NCI-H748 (cell line): ENCODE measurements around the gene FAM149B1.
A peak's percentile ranks its signal among the peaks of the same experiment; 100 is the strongest.

Source experiments
- DNase-seq: peaks from one replicate; lab custom pipeline; 2025; ENCODE audit not compliant: unreplicated experiment; lab: John Stamatoyannopoulos, UW

The FAM149B1 gene

GRCh38 chr10:73172867-73173266 is 4.9 kb downstream of the FAM149B1 start:
- no peak for DNase-seq

- DNase-seq: no peak
Measured at GRCh38 chr10:73174148-73174925, 6.4 kb downstream of the FAM149B1 start.

- DNase-seq: no peak
Measured at GRCh38 chr10:73182568-73182967, 14.6 kb downstream of the FAM149B1 start.

- DNase-seq: no peak
Measured at GRCh38 chr10:73183667-73184281, 15.9 kb downstream of the FAM149B1 start.

- no peak for DNase-seq
Measured at GRCh38 chr10:73186266-73186665, 18.3 kb downstream of the FAM149B1 start.

- no peak for DNase-seq
Measured at GRCh38 chr10:73190188-73190587, 22.3 kb downstream of the FAM149B1 start.

- DNase-seq: no peak
Measured at GRCh38 chr10:73205081-73205480, 37.2 kb downstream of the FAM149B1 start.

- DNase-seq: no peak
Measured at GRCh38 chr10:73205890-73206289, 38.0 kb downstream of the FAM149B1 start.

- DNase-seq: no peak
Measured at GRCh38 chr10:73206385-73206784, 38.5 kb downstream of the FAM149B1 start.

GRCh38 chr10:73207883-73208282 is 40.0 kb downstream of the FAM149B1 start:
- DNase-seq: no peak

- no peak for DNase-seq
Measured at GRCh38 chr10:73209705-73210104, 41.8 kb downstream of the FAM149B1 start.

- DNase-seq: no peak
Measured at GRCh38 chr10:73210395-73211105, 42.6 kb downstream of the FAM149B1 start.

GRCh38 chr10:73211106-73211811 is 43.3 kb downstream of the FAM149B1 start:
- DNase-seq: no peak

GRCh38 chr10:73215749-73216148 is 47.8 kb downstream of the FAM149B1 start:
- no peak for DNase-seq

GRCh38 chr10:73217628-73218027 is 49.7 kb downstream of the FAM149B1 start:
- no peak for DNase-seq

- DNase-seq: peak; percentile 4
Measured at GRCh38 chr10:73218431-73219191, 50.7 kb downstream of the FAM149B1 start.

- DNase-seq: no peak
Measured at GRCh38 chr10:73219384-73219783, 51.5 kb downstream of the FAM149B1 start.

- DNase-seq: no peak
Measured at GRCh38 chr10:73220989-73221388, 53.1 kb downstream of the FAM149B1 start.

GRCh38 chr10:73225518-73225917 is 57.6 kb downstream of the FAM149B1 start:
- DNase-seq: no peak

GRCh38 chr10:73226663-73227062 is 58.7 kb downstream of the FAM149B1 start:
- DNase-seq: no peak

GRCh38 chr10:73228247-73228646 is 60.3 kb downstream of the FAM149B1 start:
- DNase-seq: no peak
